Activated CD8-positive, alpha-beta T cell treated with anti-CD3 and anti-CD28 coated beads, Interleukin-2, amount 10 ng/mL, durations not matched to agents 7 days and 5 days (primary cell): ENCODE data around the gene CEBPG. TPM values are rescaled to one million over a fixed set of nuclear protein-coding genes. Genes with fewer than 3 reads are reported as not detected.

Experiments
- total RNA-seq, 2 experiments: library from RNA; stranded (reverse); gene quantifications; one replicate each; pipeline ENCODE4 v1.2.3, GENCODE V29; 2021

CEBPG gene
- total RNA-seq, 2 experiments from 2014 or later: 19.6 to 20.6 TPM

Other genes starting within 250 kb of the CEBPG start
- gene WDR88, start 241.6 kb upstream of the CEBPG start, total RNA-seq: not detected
- gene LRP3, start 179.4 kb upstream of the CEBPG start, total RNA-seq: not detected
- not detected for gene SLC7A10, start 147.9 kb upstream of the CEBPG start, total RNA-seq
- gene CEBPA, start 71.2 kb upstream of the CEBPG start, total RNA-seq: under 1 TPM in 1 of 2 experiments, not detected in 1; 0.11 TPM
- 10 to 100 TPM; 27.9 to 30.5 TPM for gene PEPD, start 148.1 kb downstream of the CEBPG start, total RNA-seq
- not detected for gene CHST8, start 248.2 kb downstream of the CEBPG start, total RNA-seq